Vagina (tissue), 2 donors: ENCODE data around the gene RNASET2.

Experiments
- CTCF ChIP-seq, 3 experiments: fragments of 450-650 bp in 2 of 3; fragments of 200-600 bp in 1 of 3; sonication (generic) in 1 of 3; IDR thresholded peaks; one replicate each; pipeline ENCODE4 v1.5.1; 2017 to 2019; ENCODE audit warnings: antibody characterized with exemption in 3 of 3, mild to moderate bottlenecking in 2 of 3, moderate library complexity in 2 of 3
- POLR2A ChIP-seq, 2 donors: fragments of 450-650 bp; IDR thresholded peaks; one replicate each; pipeline ENCODE4 v1.6.1; 2017; ENCODE audit warnings: antibody characterized with exemption in 2 of 2, mild to moderate bottlenecking in 2 of 2, moderate library complexity in 2 of 2
- POLR2AphosphoS5 ChIP-seq, 2 donors: sonication (generic); formaldehyde crosslinking; IDR thresholded peaks; one replicate each; pipeline ENCODE4 v1.9.0; 2017; ENCODE audit warnings: antibody characterized with exemption in 2 of 2, mild to moderate bottlenecking in 2 of 2, low read depth in 1 of 2; ENCODE audit not compliant: insufficient read depth in 1 of 2

- no peak for TF ChIP-seq CTCF (IDR thresholded peaks at IDR 0.05)
- no peak for TF ChIP-seq POLR2A (IDR thresholded peaks at IDR 0.05)
- no peak for TF ChIP-seq POLR2AphosphoS5 (IDR thresholded peaks at IDR 0.05; ENCODE audit: insufficient read depth in 1 of 2, low read depth in 1 of 2)
These were observed 17.0 kb downstream of the RNASET2 start for GRCh38 chr6:166939345-166939744.
